GM12878 (cell line): ENCODE measurements around the gene EEF2K. TPM values are rescaled to one million over a fixed set of nuclear protein-coding genes. Genes with fewer than 3 reads are reported as not detected.

ENCODE experiments used
- BHLHE40 ChIP-seq, 2 experiments: fragments of 450-650 bp in 1 of 2; IDR thresholded peaks; 2 replicates each; pipeline ENCODE4 v1.6.1; 2011 to 2017; ENCODE audit warnings: low read depth in 2 of 2, borderline replicate concordance in 1 of 2, improper control_type of control experiment in 1 of 2, low read length in 1 of 2, mild to moderate bottlenecking in 1 of 2
- CBX3 ChIP-seq: fragments of 200-600 bp; sonication (generic); IDR thresholded peaks from 2 replicates; pipeline ENCODE4 v1.6.1; 2016; ENCODE audit warnings: low read depth, borderline replicate concordance
- CEBPB ChIP-seq, 2 experiments: fragments of 150-350 bp in 1 of 2; IDR thresholded peaks; 2 replicates each; pipeline ENCODE4 v1.6.1; 2012 to 2014; ENCODE audit warnings: low read depth in 2 of 2, low read length in 2 of 2, borderline replicate concordance in 1 of 2, inconsistent platforms in 1 of 2
- CEBPZ ChIP-seq: fragments of 150-350 bp; IDR thresholded peaks from 2 replicates; pipeline ENCODE4 v1.6.1; 2016; ENCODE audit warnings: low read depth, low read length
- EZH2 ChIP-seq: IDR thresholded peaks from 2 replicates; pipeline ENCODE4 v1.6.1; 2012; ENCODE audit warnings: low read depth, mild to moderate bottlenecking, control low read depth, inconsistent platforms, low read length, borderline replicate concordance; ENCODE audit not compliant: control insufficient read depth
- HDAC2 ChIP-seq: fragments of 200-600 bp; sonication (generic); IDR thresholded peaks from 2 replicates; pipeline ENCODE4 v1.6.1; 2017
- KLF5 ChIP-seq: fragments of 450-650 bp; IDR thresholded peaks from 2 replicates; pipeline ENCODE4 v1.6.1; 2014; ENCODE audit warnings: mild to moderate bottlenecking; ENCODE audit not compliant: partially characterized antibody
- MEF2A ChIP-seq: IDR thresholded peaks from 2 replicates; pipeline ENCODE4 v1.6.1; 2011; ENCODE audit warnings: low read depth, mild to moderate bottlenecking, low read length, moderate library complexity; ENCODE audit not compliant: insufficient read depth
- MEF2B ChIP-seq: fragments of 450-650 bp; IDR thresholded peaks from 2 replicates; pipeline ENCODE4 v1.6.1; 2018; ENCODE audit warnings: mild to moderate bottlenecking, moderate library complexity; ENCODE audit not compliant: partially characterized antibody, poor library complexity, severe bottlenecking
- MTA3 ChIP-seq: IDR thresholded peaks from 2 replicates; pipeline ENCODE4 v1.6.1; 2012; ENCODE audit warnings: low read length, inconsistent platforms, borderline replicate concordance
- MYB ChIP-seq: fragments of 150-350 bp; IDR thresholded peaks from 2 replicates; pipeline ENCODE4 v1.6.1; 2014; ENCODE audit warnings: mild to moderate bottlenecking, low read depth, low read length, borderline replicate concordance
- POU2F2 ChIP-seq: IDR thresholded peaks from 3 replicates; pipeline ENCODE4 v1.6.1; 2011; ENCODE audit warnings: low read depth, mild to moderate bottlenecking, low read length, borderline replicate concordance
- RAD51 ChIP-seq: fragments of 450-650 bp; IDR thresholded peaks from 2 replicates; pipeline ENCODE4 v1.6.1; 2016; ENCODE audit warnings: moderate library complexity, mild to moderate bottlenecking, inconsistent platforms
- SREBF1 ChIP-seq: IDR thresholded peaks from 2 replicates; pipeline ENCODE4 v1.6.1; 2012; ENCODE audit warnings: mild to moderate bottlenecking, low read length
- SRF ChIP-seq, 2 experiments: IDR thresholded peaks; 2 replicates each; pipeline ENCODE4 v1.6.1; 2011; ENCODE audit warnings: low read depth in 2 of 2, low read length in 2 of 2, mild to moderate bottlenecking in 1 of 2, moderate library complexity in 1 of 2
- YY1 ChIP-seq: IDR thresholded peaks from 2 replicates; pipeline ENCODE4 v1.6.1; 2011; ENCODE audit warnings: low read depth, mild to moderate bottlenecking, low read length
- ZNF384 ChIP-seq: IDR thresholded peaks from 2 replicates; pipeline ENCODE4 v1.6.1; 2012; ENCODE audit warnings: low read depth, mild to moderate bottlenecking, low read length, improper control_type of control experiment, borderline replicate concordance
- ZSCAN29 ChIP-seq: fragments of 450-650 bp; IDR thresholded peaks from 2 replicates; pipeline ENCODE4 v1.6.1; 2017; ENCODE audit warnings: mild to moderate bottlenecking, moderate library complexity
- polyA plus RNA-seq, 11 experiments: library from polyadenylated mRNA; depleted of rRNA in 4 of 11; unstranded in 6 of 11; stranded (reverse) in 5 of 11; fragments of >200 nt; fragmentation: Nextera tagmentation in 4 of 11; fragmentation: Illumina TruSeq in 1 of 11; extraction: Ambion mirVana in 4 of 11; extraction: Trizol in 1 of 11; gene quantifications; 1 replicate in 1 of 11; 2 replicates in 10 of 11; pipeline versions ENCODE4 v1.2.1 to v1.2.3, GENCODE V29; 2011 to 2016; ENCODE audit warnings: inconsistent platforms in 2 of 11, missing spikeins in 2 of 11, low read depth in 1 of 11
- total RNA-seq, 4 experiments: library from RNA; depleted of rRNA in 3 of 4; stranded (reverse); fragments of >200 nt in 3 of 4; fragmentation: Illumina TruSeq in 1 of 4; extraction: Trizol in 1 of 4; gene quantifications; 2 replicates each; pipeline versions ENCODE4 v1.2.1 to v1.2.3, GENCODE V29; 2013 to 2021
- TF ChIP-seq, protein P1 (sequence below): IDR thresholded peaks from 2 replicates; pipeline ENCODE4 v1.6.1; 2012; ENCODE audit warnings: low read length, inconsistent platforms
- TF ChIP-seq, protein P2 (sequence below): fragments of 450-650 bp; IDR thresholded peaks from 2 replicates; pipeline ENCODE4 v1.6.1; 2017; ENCODE audit warnings: mild to moderate bottlenecking, low read depth, inconsistent platforms; ENCODE audit not compliant: poor library complexity, severe bottlenecking
- TF ChIP-seq, protein P3 (sequence below): IDR thresholded peaks from 2 replicates; pipeline ENCODE4 v1.6.1; 2011; ENCODE audit warnings: borderline replicate concordance, low read depth, mild to moderate bottlenecking, moderate library complexity, mixed read lengths, low read length; ENCODE audit not compliant: insufficient read depth; ENCODE audit errors: extremely low read length

EEF2K gene
- total and polyA plus RNA-seq, 10 of the 15 experiments (the other 5 are each of a cell fraction or from before 2014, with no cell fraction given), result 2.0 to 29.6 (median 12.2) TPM

DNA sequence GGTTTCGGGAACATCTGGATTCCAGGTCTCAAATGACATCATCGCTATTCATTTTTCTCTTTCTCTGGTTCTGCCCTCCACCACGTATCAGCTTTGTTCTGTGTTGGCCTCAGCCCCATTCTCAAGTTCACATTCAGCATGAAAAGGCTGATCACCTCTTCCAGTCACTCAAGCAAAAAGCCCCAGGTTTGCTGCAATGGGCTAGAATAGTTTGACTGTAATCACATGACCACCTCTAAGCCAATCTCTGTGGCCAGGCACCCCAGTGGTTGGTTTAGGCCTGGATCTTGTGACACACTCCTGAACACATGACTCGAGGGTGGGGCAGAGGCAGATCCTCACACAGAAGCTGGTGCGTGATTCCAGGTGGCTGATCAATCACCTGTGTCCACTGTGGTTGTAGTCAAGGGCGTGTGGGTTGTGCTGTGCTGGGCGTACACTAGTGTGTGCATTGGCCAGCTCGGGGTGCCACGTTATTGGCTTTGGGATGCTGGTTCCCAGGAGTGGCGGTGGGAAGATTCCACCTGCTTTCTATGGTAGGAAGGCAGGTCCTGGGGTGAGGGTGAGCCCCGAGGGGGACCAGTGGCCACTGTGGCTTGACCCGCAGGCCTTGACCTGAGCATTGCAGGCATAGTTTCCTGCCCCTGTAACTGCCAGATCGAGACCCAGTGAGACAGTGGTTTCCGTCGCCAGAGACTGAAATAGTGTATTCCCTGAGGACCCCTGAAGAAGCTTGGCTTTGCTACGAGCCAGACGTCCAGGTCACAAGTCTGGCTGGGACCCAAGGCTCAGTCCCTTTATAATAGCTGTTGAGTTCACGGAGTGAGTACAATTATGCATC, 12.0 kb downstream of the EEF2K start (continued):
- TF ChIP-seq, protein P1, sequence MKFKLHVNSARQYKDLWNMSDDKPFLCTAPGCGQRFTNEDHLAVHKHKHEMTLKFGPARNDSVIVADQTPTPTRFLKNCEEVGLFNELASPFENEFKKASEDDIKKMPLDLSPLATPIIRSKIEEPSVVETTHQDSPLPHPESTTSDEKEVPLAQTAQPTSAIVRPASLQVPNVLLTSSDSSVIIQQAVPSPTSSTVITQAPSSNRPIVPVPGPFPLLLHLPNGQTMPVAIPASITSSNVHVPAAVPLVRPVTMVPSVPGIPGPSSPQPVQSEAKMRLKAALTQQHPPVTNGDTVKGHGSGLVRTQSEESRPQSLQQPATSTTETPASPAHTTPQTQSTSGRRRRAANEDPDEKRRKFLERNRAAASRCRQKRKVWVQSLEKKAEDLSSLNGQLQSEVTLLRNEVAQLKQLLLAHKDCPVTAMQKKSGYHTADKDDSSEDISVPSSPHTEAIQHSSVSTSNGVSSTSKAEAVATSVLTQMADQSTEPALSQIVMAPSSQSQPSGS, result no peak
- TF ChIP-seq KLF5, result peak; percentile 29
- no peak for TF ChIP-seq ZNF384
- peak; percentile 99 for TF ChIP-seq RAD51
- TF ChIP-seq, protein P2, sequence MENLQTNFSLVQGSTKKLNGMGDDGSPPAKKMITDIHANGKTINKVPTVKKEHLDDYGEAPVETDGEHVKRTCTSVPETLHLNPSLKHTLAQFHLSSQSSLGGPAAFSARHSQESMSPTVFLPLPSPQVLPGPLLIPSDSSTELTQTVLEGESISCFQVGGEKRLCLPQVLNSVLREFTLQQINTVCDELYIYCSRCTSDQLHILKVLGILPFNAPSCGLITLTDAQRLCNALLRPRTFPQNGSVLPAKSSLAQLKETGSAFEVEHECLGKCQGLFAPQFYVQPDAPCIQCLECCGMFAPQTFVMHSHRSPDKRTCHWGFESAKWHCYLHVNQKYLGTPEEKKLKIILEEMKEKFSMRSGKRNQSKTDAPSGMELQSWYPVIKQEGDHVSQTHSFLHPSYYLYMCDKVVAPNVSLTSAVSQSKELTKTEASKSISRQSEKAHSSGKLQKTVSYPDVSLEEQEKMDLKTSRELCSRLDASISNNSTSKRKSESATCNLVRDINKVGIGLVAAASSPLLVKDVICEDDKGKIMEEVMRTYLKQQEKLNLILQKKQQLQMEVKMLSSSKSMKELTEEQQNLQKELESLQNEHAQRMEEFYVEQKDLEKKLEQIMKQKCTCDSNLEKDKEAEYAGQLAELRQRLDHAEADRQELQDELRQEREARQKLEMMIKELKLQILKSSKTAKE, result no peak
- TF ChIP-seq YY1, result no peak
- no peak for TF ChIP-seq MYB
- no peak for TF ChIP-seq CEBPZ
- no peak for TF ChIP-seq EZH2
- no peak for TF ChIP-seq CBX3
- no peak for TF ChIP-seq MEF2A
- TF ChIP-seq POU2F2, result no peak
- TF ChIP-seq MEF2B, result peak; percentile 77
- no peak for TF ChIP-seq SRF (IDR thresholded peaks at IDR 0.05; ENCODE audit: low read depth in 2 of 2, low read length in 2 of 2)
- no peak for TF ChIP-seq HDAC2
- peak; percentile 18 to 59; a peak in 2 of 4 replicates for TF ChIP-seq BHLHE40 (IDR thresholded peaks at IDR 0.05; ENCODE audit: borderline replicate concordance in 1 of 2, low read depth in 2 of 2, low read length in 1 of 2)
- TF ChIP-seq, protein P3, sequence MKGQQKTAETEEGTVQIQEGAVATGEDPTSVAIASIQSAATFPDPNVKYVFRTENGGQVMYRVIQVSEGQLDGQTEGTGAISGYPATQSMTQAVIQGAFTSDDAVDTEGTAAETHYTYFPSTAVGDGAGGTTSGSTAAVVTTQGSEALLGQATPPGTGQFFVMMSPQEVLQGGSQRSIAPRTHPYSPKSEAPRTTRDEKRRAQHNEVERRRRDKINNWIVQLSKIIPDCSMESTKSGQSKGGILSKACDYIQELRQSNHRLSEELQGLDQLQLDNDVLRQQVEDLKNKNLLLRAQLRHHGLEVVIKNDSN, result peak; percentile 83
- TF ChIP-seq CEBPB (IDR thresholded peaks at IDR 0.05; ENCODE audit: borderline replicate concordance in 1 of 2, low read depth in 2 of 2, low read length in 2 of 2), result no peak
- TF ChIP-seq MTA3, result no peak
- TF ChIP-seq SREBF1, result no peak
- TF ChIP-seq ZSCAN29, result no peak
